Endothelial cell of coronary artery (primary cell): Measurements from ENCODE around the gene ADGRG4. TPM values are rescaled to one million over a fixed set of nuclear protein-coding genes. Genes with fewer than 3 reads are reported as not detected.

Experiments used
- total RNA-seq: library from RNA; depleted of rRNA; stranded (reverse); fragments of >200 nt; gene quantifications from 2 replicates; pipeline ENCODE4 v1.2.3, GENCODE V29; 2014

ADGRG4 gene
- total RNA-seq, result under 0.01 TPM in 1 of 2 replicates, not detected in the other

DNA sequence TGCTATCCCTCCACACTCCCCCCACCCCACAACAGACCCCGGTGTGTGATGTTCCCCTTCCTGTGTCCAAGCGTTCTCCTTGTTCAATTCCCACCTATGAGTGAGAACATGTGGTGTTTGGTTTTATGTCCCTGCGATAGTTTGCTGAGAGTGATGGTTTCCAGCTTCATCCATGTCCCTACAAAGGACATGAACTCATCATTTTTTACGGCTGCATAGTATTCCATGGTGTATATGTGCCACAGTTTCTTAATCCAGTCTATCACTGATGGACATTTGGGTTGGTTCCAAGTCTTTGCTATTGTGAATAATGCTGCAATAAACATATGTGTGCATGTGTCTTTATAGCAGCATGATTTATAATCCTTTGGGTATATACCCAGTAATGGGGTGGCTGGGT, at the start of gene ADGRG4:
Gene ADGRG4, plus strand, starts transcription at position 243 of the 400 bp plus-strand sequence. CDS start 7,815 bp downstream, outside the sequence.

DNA sequence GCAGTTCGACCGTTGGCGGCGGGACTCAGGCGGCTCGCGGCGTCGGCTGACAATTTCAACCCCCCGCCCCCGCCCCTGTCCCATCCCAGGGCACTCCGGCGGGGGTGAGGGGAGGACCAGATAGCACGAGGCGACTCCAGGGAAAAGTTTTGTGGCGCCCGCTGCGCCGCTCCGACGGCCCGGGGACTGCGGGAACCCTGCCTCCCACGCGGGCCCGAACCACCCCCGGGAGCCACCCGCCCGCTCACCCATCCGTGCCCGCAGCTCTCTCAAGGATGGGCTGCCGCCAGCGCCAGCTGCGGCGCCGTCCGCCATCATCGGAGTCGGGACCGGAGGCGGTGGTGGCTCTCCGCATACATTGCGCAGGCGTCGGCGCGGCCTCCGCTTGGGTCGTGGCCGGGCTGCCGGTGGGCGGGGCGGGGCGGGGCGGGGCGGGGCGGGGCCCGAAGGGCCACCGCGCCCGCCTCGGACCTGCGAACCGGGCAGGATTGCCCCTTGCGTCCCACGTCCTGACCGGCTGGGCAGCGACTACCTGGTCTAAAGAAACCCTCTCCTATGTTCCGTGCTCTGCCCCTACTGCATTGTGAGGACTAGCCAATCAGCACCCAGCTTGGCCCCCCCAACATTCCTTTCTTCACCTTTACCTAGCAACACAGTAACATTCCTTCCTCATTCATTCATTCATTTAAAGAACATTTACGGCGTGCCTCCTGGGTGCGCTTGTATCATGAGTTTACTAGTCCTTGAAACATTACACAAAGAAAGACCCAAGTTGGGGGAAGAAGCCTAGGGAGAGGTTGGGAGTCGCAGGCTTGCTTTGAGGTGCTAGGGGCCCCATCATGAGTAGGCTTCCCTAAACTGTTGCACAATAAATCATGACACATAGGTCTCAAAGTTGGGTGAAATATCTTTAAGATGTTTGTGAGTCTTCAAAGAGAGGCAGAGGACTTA, 49.4 kb upstream of the ADGRG4 start, which contains the start of gene MAP7D3:
Gene MAP7D3, minus strand, starts transcription at position 360 of the 951 bp plus-strand sequence. Its CDS starts 42 bp downstream, at position 318.

Other genes with a start within 250 kb of the ADGRG4 start
- 41.4 and 121 TPM in 2 replicates for gene FHL1, start 153.4 kb upstream of the ADGRG4 start, total RNA-seq
- 14.2 and 17.1 TPM in 2 replicates for gene MAP7D3, start 49.6 kb upstream of the ADGRG4 start, total RNA-seq
- not detected in 2 replicates for gene BRS3, start 187.0 kb downstream of the ADGRG4 start, total RNA-seq
- 25.5 and 30.2 TPM in 2 replicates for gene HTATSF1, start 196.6 kb downstream of the ADGRG4 start, total RNA-seq
- gene VGLL1, start 231.3 kb downstream of the ADGRG4 start, total RNA-seq, result not detected in 2 replicates